Central memory CD8-positive, alpha-beta T cell (primary cell): ENCODE data around the gene FAM110D.

ENCODE experiments used
- ATAC-seq: fragments of 150-1000 bp; cut with Tn5 transposase; replicated peaks from 2 replicates; pipeline ENCODE4 v1.10.0; 2022; ENCODE audit warnings: mild to moderate bottlenecking, moderate FRiP score, moderate number of reproducible peaks; ENCODE audit not compliant: poor library complexity, severe bottlenecking; ENCODE audit errors: extremely low read depth
- DNase-seq, 2 donors: peaks; one replicate each; pipeline ENCODE4 v3.0.0; 2021; ENCODE audit warnings: low spot score in 2 of 2
- H3K27ac Mint-ChIP-seq: one replicate; pipeline ENCODE4 v1.8.0; 2022; ENCODE audit warnings: low read depth, mild to moderate bottlenecking, moderate library complexity, mixed read lengths
- H3K27me3 Mint-ChIP-seq: one replicate; pipeline ENCODE4 v1.8.0; 2022; ENCODE audit warnings: mixed read lengths
- H3K36me3 Mint-ChIP-seq: one replicate; pipeline ENCODE4 v1.8.0; 2022; ENCODE audit warnings: mild to moderate bottlenecking, moderate library complexity, mixed read lengths; ENCODE audit not compliant: insufficient read depth
- H3K4me1 Mint-ChIP-seq: one replicate; pipeline ENCODE4 v1.8.0; 2022; ENCODE audit warnings: mixed read lengths
- H3K4me3 Mint-ChIP-seq: one replicate; pipeline ENCODE4 v1.8.0; 2022; ENCODE audit warnings: mild to moderate bottlenecking, moderate library complexity, mixed read lengths
- H3K9me3 Mint-ChIP-seq: one replicate; pipeline ENCODE4 v1.8.0; 2022; ENCODE audit warnings: mixed read lengths

The FAM110D gene

GRCh38 chr1:26142159-26142558 is 16.7 kb upstream of the FAM110D start:
- peaks cover 23% of the 10 kb centered on the region for H3K27me3 Mint-ChIP-seq
- no peaks in the 10 kb centered on the region for H3K9me3 Mint-ChIP-seq
- ATAC-seq (no peak), DNase-seq (no peak)
- H3K36me3 Mint-ChIP-seq, result peaks cover 1% of the 10 kb centered on the region
- no peak overlapping the region for H3K4me3 Mint-ChIP-seq
- H3K4me1 Mint-ChIP-seq, result peaks cover 11% of the 10 kb centered on the region
- no peak overlapping the region for H3K27ac Mint-ChIP-seq

- DNase-seq, result peak; percentile 56 to 58
- H3K9me3 Mint-ChIP-seq, result no peaks in the 10 kb centered on the region
- H3K27me3 Mint-ChIP-seq, result peaks cover 47% of the 10 kb centered on the region
- no peak overlapping the region for H3K27ac Mint-ChIP-seq
- peak; percentile 73 for ATAC-seq
- peaks cover 1% of the 10 kb centered on the region for H3K36me3 Mint-ChIP-seq
- H3K4me1 Mint-ChIP-seq, result peaks cover 5% of the 10 kb centered on the region
- H3K4me3 Mint-ChIP-seq, result no peak overlapping the region
Observed at GRCh38 chr1:26145041-26145959, 13.6 kb upstream of the FAM110D start.

- peaks cover 5% of the 10 kb centered on the region for H3K4me1 Mint-ChIP-seq
- no peak overlapping the region for H3K4me3 Mint-ChIP-seq
- no peak for ATAC-seq
- peaks cover 1% of the 10 kb centered on the region for H3K36me3 Mint-ChIP-seq
- no peaks in the 10 kb centered on the region for H3K9me3 Mint-ChIP-seq
- H3K27me3 Mint-ChIP-seq, result peaks cover 49% of the 10 kb centered on the region
- H3K27ac Mint-ChIP-seq, result no peak overlapping the region
- DNase-seq, result no peak
Observed at GRCh38 chr1:26145960-26146294, 13.0 kb upstream of the FAM110D start.

- Mint-ChIP-seq H3K27me3 (peaks cover 50% of the 10 kb centered on the region), H3K4me1 (peaks cover 5% of the 10 kb centered on the region), H3K9me3 (no peaks in the 10 kb centered on the region), H3K27ac (no peak overlapping the region), H3K36me3 (no peaks in the 10 kb centered on the region), H3K4me3 (no peak overlapping the region)
- ATAC-seq (no peak), DNase-seq (no peak)
Observed at GRCh38 chr1:26148887-26149286, 10.0 kb upstream of the FAM110D start.

GRCh38 chr1:26153966-26154532 is 4.8 kb upstream of the FAM110D start:
- Mint-ChIP-seq H3K4me1 (no peaks in the 10 kb centered on the region), H3K9me3 (no peaks in the 10 kb centered on the region), H3K4me3 (no peak overlapping the region), H3K27me3 (peaks cover 57% of the 10 kb centered on the region), H3K36me3 (no peaks in the 10 kb centered on the region), H3K27ac (no peak overlapping the region)
- no peak for DNase-seq
- ATAC-seq, result no peak

GRCh38 chr1:26154750-26155149 is 4.1 kb upstream of the FAM110D start:
- no peaks in the 10 kb centered on the region for H3K9me3 Mint-ChIP-seq
- DNase-seq (no peak), ATAC-seq (no peak)
- H3K4me3 Mint-ChIP-seq, result no peak overlapping the region
- H3K27ac Mint-ChIP-seq, result no peak overlapping the region
- H3K36me3 Mint-ChIP-seq, result no peaks in the 10 kb centered on the region
- peaks cover 57% of the 10 kb centered on the region for H3K27me3 Mint-ChIP-seq
- no peaks in the 10 kb centered on the region for H3K4me1 Mint-ChIP-seq

GRCh38 chr1:26155370-26156284 is 3.3 kb upstream of the FAM110D start:
- no peak overlapping the region for H3K4me3 Mint-ChIP-seq
- DNase-seq (no peak), ATAC-seq (no peak)
- H3K9me3 Mint-ChIP-seq, result no peaks in the 10 kb centered on the region
- peaks cover 54% of the 10 kb centered on the region for H3K27me3 Mint-ChIP-seq
- H3K4me1 Mint-ChIP-seq, result no peaks in the 10 kb centered on the region
- no peaks in the 10 kb centered on the region for H3K36me3 Mint-ChIP-seq
- no peak overlapping the region for H3K27ac Mint-ChIP-seq

- Mint-ChIP-seq H3K4me3 (no peak overlapping the region), H3K27me3 (peaks cover 48% of the 10 kb centered on the region), H3K4me1 (no peaks in the 10 kb centered on the region), H3K36me3 (no peaks in the 10 kb centered on the region), H3K9me3 (no peaks in the 10 kb centered on the region), H3K27ac (no peak overlapping the region)
- DNase-seq (no peak), ATAC-seq (no peak)
Observed at GRCh38 chr1:26156285-26157038, 2.4 kb upstream of the FAM110D start.

GRCh38 chr1:26158271-26158907 is 490 bp upstream of the FAM110D start:
- peaks cover 1% of the 10 kb centered on the region for H3K36me3 Mint-ChIP-seq
- no peak for DNase-seq
- ATAC-seq, result no peak
- H3K27ac Mint-ChIP-seq, result no peak overlapping the region
- H3K4me3 Mint-ChIP-seq, result no peak overlapping the region
- no peaks in the 10 kb centered on the region for H3K9me3 Mint-ChIP-seq
- H3K4me1 Mint-ChIP-seq, result peaks cover 5% of the 10 kb centered on the region
- H3K27me3 Mint-ChIP-seq, result peaks cover 54% of the 10 kb centered on the region

GRCh38 chr1:26159743-26160039 is 812 bp downstream of the FAM110D start:
- H3K27ac Mint-ChIP-seq, result no peak overlapping the region
- ATAC-seq, result no peak
- H3K36me3 Mint-ChIP-seq, result peaks cover 1% of the 10 kb centered on the region
- peaks cover 50% of the 10 kb centered on the region for H3K27me3 Mint-ChIP-seq
- H3K4me1 Mint-ChIP-seq, result peaks cover 5% of the 10 kb centered on the region
- no peaks in the 10 kb centered on the region for H3K9me3 Mint-ChIP-seq
- H3K4me3 Mint-ChIP-seq, result no peak overlapping the region
- DNase-seq, result no peak

- no peak overlapping the region for H3K27ac Mint-ChIP-seq
- ATAC-seq (no peak), DNase-seq (no peak)
- peaks cover 5% of the 10 kb centered on the region for H3K4me1 Mint-ChIP-seq
- H3K4me3 Mint-ChIP-seq, result peak overlapping the region; percentile 4
- peaks cover 1% of the 10 kb centered on the region for H3K36me3 Mint-ChIP-seq
- peaks cover 46% of the 10 kb centered on the region for H3K27me3 Mint-ChIP-seq
- H3K9me3 Mint-ChIP-seq, result no peaks in the 10 kb centered on the region
Observed at GRCh38 chr1:26160527-26161414, 1.9 kb downstream of the FAM110D start.
